ENCODE measurements around the gene ITGA2.

The ITGA2 gene

DNA sequence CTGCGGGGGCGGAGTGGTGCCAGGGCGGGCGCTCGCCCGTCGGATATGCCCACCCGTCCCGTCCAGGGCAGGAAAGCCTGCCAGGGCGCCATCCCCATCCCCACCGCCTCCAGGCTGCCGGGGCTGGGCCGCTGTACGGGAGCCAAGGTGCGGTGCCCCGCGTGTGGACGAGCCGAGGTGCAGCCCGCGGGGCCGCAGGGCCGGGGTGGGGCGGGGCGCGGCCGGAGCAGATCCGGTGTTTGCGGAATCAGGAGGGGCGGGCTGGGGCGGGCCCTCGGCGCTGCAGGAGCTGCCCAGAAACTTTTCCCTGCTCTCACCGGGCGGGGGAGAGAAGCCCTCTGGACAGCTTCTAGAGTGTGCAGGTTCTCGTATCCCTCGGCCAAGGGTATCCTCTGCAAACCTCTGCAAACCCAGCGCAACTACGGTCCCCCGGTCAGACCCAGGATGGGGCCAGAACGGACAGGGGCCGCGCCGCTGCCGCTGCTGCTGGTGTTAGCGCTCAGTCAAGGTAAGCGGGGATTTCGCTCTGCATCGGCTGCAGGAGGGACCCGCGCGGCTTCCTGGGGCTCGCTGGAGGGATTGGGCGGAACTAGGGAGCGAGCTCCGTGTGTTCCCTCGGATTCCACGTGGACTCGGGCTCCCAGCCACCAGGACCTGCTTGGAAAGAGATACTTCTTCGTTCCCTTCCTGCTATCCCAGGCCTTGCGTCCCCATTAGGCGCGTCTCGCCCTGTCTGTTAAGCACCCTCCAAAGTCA, at the start of gene ITGA2:
Gene ITGA2, plus strand, starts transcription at position 328 of the 756 bp plus-strand sequence. Its CDS starts 117 bp downstream, at position 445.
- TF ChIP-seq, protein P1, sequence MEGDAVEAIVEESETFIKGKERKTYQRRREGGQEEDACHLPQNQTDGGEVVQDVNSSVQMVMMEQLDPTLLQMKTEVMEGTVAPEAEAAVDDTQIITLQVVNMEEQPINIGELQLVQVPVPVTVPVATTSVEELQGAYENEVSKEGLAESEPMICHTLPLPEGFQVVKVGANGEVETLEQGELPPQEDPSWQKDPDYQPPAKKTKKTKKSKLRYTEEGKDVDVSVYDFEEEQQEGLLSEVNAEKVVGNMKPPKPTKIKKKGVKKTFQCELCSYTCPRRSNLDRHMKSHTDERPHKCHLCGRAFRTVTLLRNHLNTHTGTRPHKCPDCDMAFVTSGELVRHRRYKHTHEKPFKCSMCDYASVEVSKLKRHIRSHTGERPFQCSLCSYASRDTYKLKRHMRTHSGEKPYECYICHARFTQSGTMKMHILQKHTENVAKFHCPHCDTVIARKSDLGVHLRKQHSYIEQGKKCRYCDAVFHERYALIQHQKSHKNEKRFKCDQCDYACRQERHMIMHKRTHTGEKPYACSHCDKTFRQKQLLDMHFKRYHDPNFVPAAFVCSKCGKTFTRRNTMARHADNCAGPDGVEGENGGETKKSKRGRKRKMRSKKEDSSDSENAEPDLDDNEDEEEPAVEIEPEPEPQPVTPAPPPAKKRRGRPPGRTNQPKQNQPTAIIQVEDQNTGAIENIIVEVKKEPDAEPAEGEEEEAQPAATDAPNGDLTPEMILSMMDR (conservative IDR thresholded peaks at IDR 0.05; ENCODE audit: control insufficient read depth, insufficient read depth, low read depth, low read length), result no peak

DNA sequence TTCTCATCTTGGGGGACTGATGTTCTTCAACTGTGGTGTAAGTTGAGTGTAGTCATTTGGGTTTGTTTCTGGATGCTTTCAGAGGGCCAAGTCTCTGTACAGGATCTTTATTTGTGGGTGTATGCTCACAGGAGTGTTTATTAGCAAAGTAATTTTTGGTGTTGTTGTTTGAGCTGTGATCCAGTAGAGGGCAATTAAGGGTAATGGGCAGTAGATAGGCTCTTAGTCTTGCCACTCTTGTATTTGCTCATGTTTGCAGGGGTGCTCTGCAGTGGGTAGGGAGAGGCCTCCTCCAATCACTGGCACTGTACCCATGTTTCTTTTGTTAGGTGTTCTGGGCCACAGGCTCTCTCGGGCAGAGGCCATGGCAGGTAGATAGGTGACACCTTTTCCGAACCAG, 45.9 kb upstream of the ITGA2 start:
- TF ChIP-seq, protein P1 (conservative IDR thresholded peaks at IDR 0.05; ENCODE audit: control insufficient read depth, insufficient read depth, low read depth, low read length), result peak; percentile 36
- no peak overlapping the region for H3K4me3 ChIP-seq (ENCODE audit: control insufficient read depth, low read depth, low read length)
- DNase-seq (ENCODE audit: low read depth), result peak; percentile 28

More for the DNA sequence above, at the start of gene ITGA2:
- H3K4me3 ChIP-seq (ENCODE audit: control insufficient read depth, low read depth, low read length), result peak within 1 kb of the TSS; percentile 88
- DNase-seq (ENCODE audit: low read depth), result peak; percentile 31

DNA sequence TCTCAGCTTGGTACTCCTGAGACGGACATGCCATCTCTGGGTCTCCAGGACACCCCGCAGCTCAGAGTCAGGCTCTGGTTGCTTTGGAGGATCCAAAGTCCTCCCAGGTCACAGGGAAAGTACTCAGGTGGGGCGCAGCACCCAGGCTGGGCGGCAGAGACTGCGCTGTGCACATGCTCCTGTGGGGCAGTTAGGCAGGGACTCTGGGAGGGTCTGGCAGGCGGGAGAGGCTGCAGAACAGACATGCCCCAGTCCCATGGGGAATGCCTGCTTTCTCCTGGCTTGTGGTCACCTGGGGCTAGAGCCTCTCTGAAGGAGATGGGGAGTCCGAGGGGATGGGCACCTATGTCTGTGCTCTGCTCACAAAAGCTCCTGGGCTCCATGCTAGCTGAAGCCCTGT, 45.3 kb upstream of the ITGA2 start:
- no peak for DNase-seq (ENCODE audit: low read depth)
- no peak overlapping the region for H3K4me3 ChIP-seq (ENCODE audit: control insufficient read depth, low read depth, low read length)
- TF ChIP-seq, protein P1 (conservative IDR thresholded peaks at IDR 0.05; ENCODE audit: control insufficient read depth, insufficient read depth, low read depth, low read length), result no peak

DNA sequence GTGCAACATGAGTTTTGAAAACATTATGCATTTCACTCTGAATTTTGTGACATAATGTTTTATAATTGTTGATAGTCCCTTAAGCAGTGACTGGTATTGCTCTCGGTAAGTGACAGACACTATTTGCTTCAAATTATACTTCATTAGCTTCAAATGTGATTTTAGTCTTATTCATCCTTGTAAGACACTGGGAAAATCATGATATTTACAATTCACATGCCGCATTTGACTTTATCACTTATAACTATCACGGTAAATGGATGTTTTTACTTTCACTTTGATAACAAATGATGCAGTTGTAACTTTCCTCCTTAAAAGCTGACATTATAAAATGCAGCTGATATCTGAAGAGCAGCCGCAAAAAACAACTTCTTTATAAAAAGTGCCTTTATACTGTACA, 44.1 kb upstream of the ITGA2 start:
- peak overlapping the region; percentile 13 for H3K4me3 ChIP-seq (ENCODE audit: control insufficient read depth, low read depth, low read length)
- TF ChIP-seq, protein P1 (conservative IDR thresholded peaks at IDR 0.05; ENCODE audit: control insufficient read depth, insufficient read depth, low read depth, low read length), result no peak
- no peak for DNase-seq (ENCODE audit: low read depth)

DNA sequence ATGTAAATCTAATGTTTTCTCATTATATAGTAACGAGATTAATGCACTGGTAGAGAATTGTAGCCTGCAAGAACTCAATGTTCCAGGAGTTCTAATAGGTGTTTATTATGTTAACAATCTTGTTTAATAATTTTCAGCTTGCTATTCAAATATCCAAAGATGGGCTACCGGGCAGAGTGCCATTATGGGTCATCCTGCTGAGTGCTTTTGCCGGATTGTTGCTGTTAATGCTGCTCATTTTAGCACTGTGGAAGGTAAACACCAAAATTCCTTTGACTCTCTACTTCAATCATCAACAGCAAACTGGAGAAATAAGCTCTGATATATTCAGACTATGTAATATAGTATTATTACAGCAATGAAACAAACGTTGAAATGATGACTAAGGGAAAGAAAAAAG, 41.9 kb upstream of the ITGA2 start:
- DNase-seq (ENCODE audit: low read depth), result no peak
- TF ChIP-seq, protein P1 (conservative IDR thresholded peaks at IDR 0.05; ENCODE audit: control insufficient read depth, insufficient read depth, low read depth, low read length), result no peak
- no peak overlapping the region for H3K4me3 ChIP-seq (ENCODE audit: control insufficient read depth, low read depth, low read length)

DNA sequence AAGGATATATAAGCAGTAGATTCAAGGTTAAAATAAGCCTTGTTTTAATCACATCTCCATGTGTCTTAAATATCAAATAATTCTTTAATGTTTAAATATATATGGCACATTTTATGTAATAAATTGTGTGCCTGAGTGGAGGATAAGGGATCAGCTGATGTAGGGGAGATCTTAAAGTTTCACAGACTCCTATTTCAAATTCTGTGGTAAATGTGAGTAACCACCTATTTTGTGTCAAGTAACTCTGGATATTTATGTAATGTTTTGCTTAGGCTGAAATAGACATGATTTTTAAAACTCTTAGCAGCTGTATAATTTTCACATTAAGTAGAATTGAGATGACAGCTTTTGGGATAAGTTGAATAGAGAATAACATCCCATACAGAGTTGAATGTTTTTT, 41.3 kb upstream of the ITGA2 start:
- peak; percentile 41 for DNase-seq (ENCODE audit: low read depth)
- TF ChIP-seq, protein P1 (conservative IDR thresholded peaks at IDR 0.05; ENCODE audit: control insufficient read depth, insufficient read depth, low read depth, low read length), result no peak

More for the DNA sequence above, 41.3 kb upstream of the ITGA2 start:
- no peak overlapping the region for H3K4me3 ChIP-seq (ENCODE audit: control insufficient read depth, low read depth, low read length)
